Erythroblast (primary cell): ENCODE measurements around the gene GPC6.

Experiments used
- GATA1 ChIP-seq: IDR thresholded peaks from 2 replicates; pipeline ENCODE4 v1.6.1; 2011; ENCODE audit warnings: low read depth, mild to moderate bottlenecking, control low read depth, low read length, moderate library complexity
- POLR2A ChIP-seq: IDR thresholded peaks from 2 replicates; pipeline ENCODE4 v1.6.1; 2011; ENCODE audit warnings: mild to moderate bottlenecking, low read length

DNA sequence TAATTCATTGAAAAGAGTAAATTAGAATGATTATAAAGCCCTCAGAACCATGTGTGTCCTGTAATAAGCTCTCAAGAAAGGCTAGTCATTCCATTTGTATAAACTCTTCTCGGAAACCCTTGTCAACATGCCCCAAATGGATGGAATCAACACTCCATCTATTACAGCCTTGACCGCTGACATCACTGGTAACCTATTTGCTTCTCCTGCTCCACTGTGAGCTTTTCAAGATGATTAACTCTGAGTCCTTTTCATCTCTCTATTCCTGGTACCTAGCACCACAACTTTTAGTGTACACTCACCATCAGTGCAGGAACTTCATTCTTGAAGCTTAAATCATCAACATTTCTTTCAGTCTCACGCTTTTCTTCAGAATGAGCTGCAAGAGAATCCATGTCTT, 640.9 kb downstream of the GPC6 start:
- TF ChIP-seq POLR2A (no peak), GATA1 (no peak)
